ENCODE data around the gene RGMA. TPM values are rescaled to one million over a fixed set of nuclear protein-coding genes. Genes with fewer than 3 reads are reported as not detected.

Gene RGMA
- 10 to 100 TPM in 2 of 4 donors, 1 to 10 TPM in 2; 5.4 to 14.5 (median 11.0) TPM for total RNA-seq

- TF ChIP-seq CTCF (IDR thresholded peaks at IDR 0.05; ENCODE audit: low read depth), result no peak
Observed at GRCh38 chr15:93088981-93089726, at the start of gene RGMA. Gene RGMA, minus strand, starts transcription at chr15:93089211. Its CDS starts 279 bp downstream, at chr15:93088932.

- no peak for TF ChIP-seq CTCF (IDR thresholded peaks at IDR 0.05; ENCODE audit: low read depth)
Observed at GRCh38 chr15:93136606-93137005, 47.6 kb upstream of the RGMA start.

GRCh38 chr15:93135997-93136397, 47.0 kb upstream of the RGMA start:
- no peak for TF ChIP-seq CTCF (IDR thresholded peaks at IDR 0.05; ENCODE audit: low read depth)

GRCh38 chr15:93135459-93135858, 46.4 kb upstream of the RGMA start:
- no peak for TF ChIP-seq CTCF (IDR thresholded peaks at IDR 0.05; ENCODE audit: low read depth)

- TF ChIP-seq CTCF (IDR thresholded peaks at IDR 0.05; ENCODE audit: low read depth), result no peak
Observed at GRCh38 chr15:93131485-93132095, 42.6 kb upstream of the RGMA start.

- TF ChIP-seq CTCF (IDR thresholded peaks at IDR 0.05; ENCODE audit: low read depth), result no peak
Observed at GRCh38 chr15:93129702-93130488, 40.9 kb upstream of the RGMA start.

- no peak for TF ChIP-seq CTCF (IDR thresholded peaks at IDR 0.05; ENCODE audit: low read depth)
Observed at GRCh38 chr15:93127286-93127685, 38.3 kb upstream of the RGMA start.

All from subcutaneous adipose tissue (tissue), 4 donors.